Hematopoietic multipotent progenitor cell treated with erythropoietin and hydrocortisone succinate and interleukin-3 and kit ligand, for 15 days (in vitro differentiated cells): ENCODE results near the gene RAP1GAP2.
"Not testable (repeated sequence)": the region's sequence is repeated elsewhere in the genome, so short reads cannot be mapped to it uniquely, and the experiment has no call there.

Experiments used
- DNase-seq: peaks from one replicate; pipeline ENCODE4 v3.0.0-alpha.2; 2015; ENCODE audit warnings: low spot score

RAP1GAP2 gene

GRCh38 chr17:2814481-2815341 is 18.5 kb downstream of the RAP1GAP2 start:
- no peak for DNase-seq

DNA sequence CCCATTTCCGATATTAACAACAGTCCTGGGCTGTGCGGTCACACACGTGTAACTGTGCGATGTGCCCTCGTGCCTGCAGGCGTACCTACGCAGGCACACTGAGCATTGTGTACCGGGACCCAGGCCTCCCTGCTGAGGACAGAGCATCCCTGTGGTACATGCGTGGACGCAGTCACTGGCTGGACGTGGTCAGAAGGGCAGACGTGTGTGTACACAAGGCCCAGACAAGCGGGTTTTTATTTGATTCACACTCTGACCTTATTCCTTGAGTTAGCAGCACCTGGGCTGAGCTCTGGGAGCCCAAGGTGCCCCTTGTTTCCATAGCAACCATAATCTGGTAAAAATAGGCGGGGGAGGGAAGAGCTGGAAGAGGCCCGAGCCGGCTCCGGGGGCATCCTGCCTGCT is 19.5 kb downstream of the RAP1GAP2 start:
- DNase-seq = no peak

DNA sequence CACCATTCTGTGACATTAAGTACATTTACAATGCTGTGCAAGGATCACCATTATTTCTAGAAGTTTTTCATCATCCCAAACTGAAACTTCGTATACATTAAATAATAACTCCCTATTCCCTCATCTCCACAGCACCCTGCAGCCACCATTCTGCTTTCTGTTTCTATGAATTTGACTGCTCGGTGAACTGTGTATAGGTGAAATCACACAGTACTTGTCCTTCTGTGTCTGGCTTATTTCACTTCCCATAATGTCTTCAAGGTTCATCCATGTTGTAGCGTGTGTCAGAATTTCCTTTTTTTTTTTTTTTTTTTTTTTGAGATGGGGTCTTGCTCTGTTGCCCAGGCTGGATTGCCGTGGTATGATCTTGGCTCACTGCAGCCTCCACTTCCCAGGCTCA is 20.4 kb downstream of the RAP1GAP2 start:
- DNase-seq = no peak

DNA sequence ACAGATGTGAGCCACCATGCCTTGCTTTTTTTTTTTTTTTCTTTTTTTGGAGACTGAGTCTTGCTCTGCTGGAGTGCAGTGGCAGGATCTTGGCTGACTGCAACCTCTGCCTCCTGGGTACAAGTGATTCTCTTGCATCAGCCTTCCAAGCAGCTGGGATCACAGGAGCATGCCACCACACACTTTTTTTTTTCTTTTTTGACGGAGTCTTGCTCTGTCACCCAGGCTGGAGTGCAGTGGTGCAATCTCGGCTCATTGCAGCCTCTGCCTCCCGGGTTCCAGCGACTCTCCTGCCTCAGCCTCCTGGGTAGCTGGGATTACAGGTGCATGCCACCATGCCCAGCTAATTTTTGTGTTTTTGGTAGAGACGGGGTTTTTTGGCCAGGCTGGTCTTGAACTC is 23.1 kb downstream of the RAP1GAP2 start:
- DNase-seq = not testable (repeated sequence)

DNA sequence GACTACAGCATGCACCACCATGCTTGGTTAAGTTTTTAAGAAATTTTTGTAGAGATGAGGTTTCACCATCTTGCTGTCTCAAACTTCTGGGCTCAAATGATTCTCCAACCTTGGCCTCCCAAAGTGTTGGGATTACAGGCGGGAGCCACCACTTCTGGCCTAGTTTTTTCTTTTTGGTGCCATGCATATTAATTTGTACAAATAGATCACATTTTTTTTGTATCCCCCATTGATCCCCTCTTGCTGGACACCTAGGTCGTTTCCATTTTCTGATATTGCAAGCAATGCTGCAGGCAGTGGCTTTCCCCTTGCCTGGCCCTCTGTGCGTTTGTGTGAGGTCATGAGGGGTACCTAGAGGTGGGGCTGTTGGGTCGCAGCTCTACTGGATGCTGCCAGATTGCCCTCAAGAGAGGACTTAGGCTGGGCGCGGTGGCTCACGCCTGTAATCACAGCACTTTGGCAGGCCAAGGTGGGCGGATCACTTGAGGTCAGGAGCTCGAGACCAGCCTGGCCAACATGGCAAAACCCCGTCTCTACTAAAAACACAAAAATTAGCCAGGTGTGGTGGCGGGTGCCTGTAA is 23.8 kb downstream of the RAP1GAP2 start:
- DNase-seq = no peak

- no peak for DNase-seq
Observed at GRCh38 chr17:2821868-2822267, 25.6 kb downstream of the RAP1GAP2 start.

DNA sequence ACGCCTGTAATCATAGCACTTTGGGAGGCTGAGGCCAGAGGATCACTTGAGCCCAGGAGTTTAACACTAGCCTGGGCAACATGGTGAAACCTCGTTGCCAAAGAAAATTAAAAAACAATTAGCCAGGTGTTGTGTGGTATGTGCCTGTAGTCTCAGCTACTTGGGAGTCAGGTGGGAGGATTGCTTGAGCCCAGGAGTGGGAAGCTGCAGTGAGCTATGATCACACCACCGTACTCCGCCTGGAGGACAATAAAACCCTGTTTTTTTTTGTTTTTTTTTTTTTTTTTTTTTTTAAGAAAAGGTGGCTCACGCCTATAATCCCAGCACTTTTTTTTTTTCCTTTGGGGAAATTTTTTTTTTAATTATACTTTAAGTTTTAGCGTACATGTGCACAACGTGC is 26.1 kb downstream of the RAP1GAP2 start:
- DNase-seq = no peak

DNA sequence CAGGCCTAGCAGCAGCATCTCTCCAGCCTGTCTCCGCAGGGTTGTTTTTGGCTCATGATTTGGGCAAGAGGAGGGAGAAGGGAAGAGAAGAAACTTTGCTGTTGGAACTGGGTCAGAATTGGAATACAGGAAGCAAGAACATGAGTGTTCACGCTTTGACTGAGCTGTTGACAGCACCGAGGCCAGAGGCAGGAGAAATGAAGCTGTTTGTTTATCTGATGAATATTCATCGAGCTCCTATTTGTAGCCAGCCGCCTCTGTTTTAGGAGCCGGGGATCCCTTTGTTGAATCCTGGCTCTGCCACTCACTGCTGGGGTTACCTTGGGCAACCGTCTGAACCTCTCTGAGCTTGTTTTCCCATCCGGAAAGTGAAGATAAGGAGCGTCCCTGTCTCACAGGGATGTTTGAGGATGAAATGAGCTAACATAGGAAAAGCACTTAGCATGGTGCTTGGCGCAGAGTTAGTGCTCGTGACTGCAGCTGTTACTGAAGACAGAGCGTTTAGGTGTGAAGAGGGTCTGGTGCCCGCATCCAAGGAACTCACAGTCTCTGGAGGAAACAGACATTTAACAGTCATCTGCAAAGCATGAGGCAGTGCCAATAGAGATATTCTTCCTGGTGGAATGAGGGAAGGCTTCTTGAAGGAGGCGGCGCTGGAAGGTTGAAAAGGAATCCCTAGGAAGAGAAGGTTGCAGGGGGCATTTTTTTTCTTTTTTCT is 29.2 kb downstream of the RAP1GAP2 start:
- DNase-seq = no peak

DNA sequence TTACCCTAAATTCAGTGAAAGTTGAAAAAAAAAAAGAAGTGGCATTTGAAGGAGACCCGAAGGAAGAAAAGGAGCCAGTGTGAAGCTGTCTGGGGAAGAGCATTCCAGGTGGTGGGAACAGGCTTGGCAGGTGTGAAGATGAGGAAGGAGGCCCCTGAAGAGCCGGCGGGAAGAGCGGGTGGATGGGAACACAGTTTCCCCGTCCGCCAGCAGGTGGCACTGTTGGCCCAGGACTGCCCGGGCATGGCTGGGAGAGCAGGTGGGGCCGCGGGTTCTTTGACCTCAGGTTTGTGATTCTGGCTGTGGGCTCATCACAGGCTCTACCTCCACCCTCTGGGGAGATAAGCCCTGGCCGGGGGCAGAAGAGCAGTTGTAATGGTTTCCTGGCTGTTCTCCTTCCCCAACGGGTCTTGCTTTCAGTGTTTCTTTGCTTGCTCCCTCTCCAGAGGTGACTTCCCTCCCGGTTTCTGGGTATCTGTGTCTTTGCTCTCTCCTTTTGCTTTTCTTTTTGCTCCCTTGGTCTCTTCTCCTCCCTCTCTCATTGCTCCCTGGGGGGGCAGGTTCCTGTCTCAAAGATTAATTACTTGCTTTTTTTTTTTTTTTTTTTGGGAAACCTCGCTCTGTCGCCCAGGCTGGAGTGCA is 32.3 kb downstream of the RAP1GAP2 start:
- DNase-seq = peak; percentile 64

- DNase-seq = no peak
Observed at GRCh38 chr17:2830678-2831077, 34.4 kb downstream of the RAP1GAP2 start.

GRCh38 chr17:2835780-2836179 is 39.5 kb downstream of the RAP1GAP2 start:
- peak; percentile 66 for DNase-seq

GRCh38 chr17:2837147-2837561 is 40.9 kb downstream of the RAP1GAP2 start:
- no peak for DNase-seq

DNA sequence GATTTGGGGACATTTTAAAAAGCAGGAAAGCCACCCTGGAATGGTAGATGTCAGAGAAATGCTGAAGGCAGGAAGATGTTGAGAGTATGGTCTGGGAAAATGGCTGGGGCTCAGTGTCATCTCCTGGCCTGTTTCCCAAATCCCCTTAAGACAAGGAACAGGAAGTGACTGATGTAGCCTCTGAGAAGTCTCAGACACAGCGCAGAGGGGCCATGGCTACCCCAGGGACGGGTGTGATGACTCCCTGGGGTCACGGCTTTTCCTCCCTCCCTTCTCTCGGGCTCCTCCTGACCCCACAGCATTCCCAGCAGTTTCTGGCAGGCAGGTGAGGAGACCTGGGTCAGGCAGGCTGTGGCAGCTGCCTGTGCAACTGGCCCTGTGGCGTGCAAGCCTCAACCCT is 45.4 kb downstream of the RAP1GAP2 start:
- DNase-seq = no peak

GRCh38 chr17:2842464-2842863 is 46.2 kb downstream of the RAP1GAP2 start:
- no peak for DNase-seq

GRCh38 chr17:2844416-2844815 is 48.2 kb downstream of the RAP1GAP2 start:
- DNase-seq = no peak

- no peak for DNase-seq
Observed at GRCh38 chr17:2847381-2848333, 51.4 kb downstream of the RAP1GAP2 start.

GRCh38 chr17:2849327-2849670 is 53.1 kb downstream of the RAP1GAP2 start:
- DNase-seq = no peak

- no peak for DNase-seq
Observed at GRCh38 chr17:2850991-2851390, 54.8 kb downstream of the RAP1GAP2 start.

DNA sequence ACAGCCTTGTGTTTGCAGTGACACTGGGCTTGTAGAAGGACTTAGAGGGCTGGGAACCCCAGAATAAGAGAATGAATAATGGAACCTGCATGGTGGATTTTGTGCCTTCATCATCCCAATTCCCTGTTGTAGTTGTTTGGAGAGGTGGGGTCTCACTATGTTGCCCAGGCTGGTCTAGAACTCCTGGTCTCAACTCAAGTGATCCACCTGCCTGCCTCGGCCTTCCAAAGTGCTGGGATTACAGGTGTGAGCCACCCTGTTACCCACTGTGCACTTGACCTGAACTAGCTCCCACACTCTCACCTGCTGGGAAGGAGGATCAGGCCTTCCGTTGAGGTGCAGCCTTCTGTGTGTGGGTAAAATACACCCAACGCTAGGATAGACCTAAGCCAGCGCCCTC is 55.4 kb downstream of the RAP1GAP2 start:
- DNase-seq = no peak

DNA sequence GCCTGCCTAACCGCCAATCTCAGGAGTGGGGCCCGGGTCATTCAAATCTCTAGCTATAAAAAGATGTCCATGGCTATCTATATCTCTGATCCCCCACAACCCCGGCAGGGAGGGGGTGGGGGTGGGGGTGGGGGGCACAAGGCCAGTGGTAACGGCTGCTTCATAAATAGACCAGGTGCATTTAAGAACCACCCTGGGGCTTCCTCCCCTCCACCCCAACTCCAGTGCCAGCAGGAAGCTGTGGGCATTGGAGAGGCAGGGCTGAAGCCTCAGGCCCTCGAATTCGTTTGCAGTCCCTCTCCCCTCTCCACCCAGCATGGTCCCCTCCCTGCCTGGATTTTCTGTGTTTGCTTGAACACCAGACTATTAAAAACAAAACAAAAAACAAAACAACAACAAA is 56.0 kb downstream of the RAP1GAP2 start:
- no peak for DNase-seq

DNA sequence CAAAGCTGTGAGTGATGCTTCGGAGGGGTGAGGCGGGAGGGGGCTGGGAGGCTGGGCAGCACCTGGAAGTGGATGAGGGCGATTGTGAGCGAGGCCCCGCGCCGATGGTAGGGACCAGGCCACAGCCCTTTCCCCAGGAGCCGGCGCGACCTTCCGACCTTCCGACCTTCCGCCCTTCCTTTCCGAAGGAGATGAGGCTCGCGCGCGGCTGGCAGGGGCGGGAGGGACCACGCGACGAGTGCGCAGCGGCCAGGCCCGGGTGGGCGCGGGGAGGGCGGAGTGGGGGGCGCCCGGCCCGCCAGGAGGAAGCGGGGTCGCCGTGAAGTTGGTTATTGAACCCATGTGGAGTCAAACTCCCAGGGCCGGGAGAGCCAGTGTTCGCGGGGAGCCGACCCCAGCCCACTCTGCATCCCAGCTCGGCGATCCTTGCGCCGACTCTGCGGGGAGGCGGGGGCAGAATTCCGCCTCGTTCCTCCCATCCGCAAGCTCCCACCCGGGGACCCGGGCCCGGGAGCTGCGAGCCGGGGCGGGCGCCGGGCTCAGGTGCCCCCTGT is 56.6 kb downstream of the RAP1GAP2 start:
- DNase-seq = no peak
